Measurements from ENCODE around the gene HPCA.
"Not testable (repeated sequence)": the region's sequence is repeated elsewhere in the genome, so short reads cannot be mapped to it uniquely, and the experiment has no call there.

HPCA gene

DNA sequence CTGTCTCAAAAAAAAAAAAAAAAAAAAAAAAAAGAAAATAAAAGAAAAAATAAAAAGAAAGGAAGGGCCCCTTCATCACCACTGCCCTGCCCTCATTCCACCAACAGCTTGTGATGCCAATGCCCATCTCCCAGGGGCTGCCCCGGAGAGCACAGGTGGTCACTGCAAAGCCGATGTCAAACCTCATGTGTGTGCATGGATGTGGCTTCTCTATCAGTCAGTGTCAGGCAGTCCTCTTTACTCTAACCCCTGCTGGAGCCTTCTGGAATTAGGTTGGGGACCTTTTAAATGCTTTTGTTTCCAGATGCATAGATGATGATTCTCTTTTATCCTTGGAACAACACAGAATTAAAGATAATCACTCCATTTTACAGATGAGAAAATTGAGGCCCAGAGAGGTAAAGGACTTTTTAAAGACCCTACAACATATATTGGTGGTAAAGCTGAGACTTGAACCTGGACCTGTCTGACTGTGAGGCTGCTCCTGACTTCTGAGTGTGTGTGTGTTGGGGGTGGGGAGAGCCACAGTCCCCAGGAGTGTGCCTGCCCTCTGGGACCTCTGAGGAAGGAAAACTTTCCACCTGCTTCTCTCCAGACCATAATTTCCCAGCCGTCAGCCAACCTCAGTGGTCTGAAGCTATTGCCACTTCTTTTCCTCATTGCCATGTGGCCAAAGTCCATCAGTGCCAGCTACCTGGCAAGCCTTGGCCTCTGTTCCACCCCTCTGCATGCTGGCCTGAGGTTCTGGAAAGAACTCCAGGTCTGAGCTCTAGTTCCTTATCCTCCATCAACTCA is 17.9 kb downstream of the HPCA start:
- DNase-seq = no peak

GRCh38 chr1:32904797-32905196 is 18.5 kb downstream of the HPCA start:
- DNase-seq = no peak

DNA sequence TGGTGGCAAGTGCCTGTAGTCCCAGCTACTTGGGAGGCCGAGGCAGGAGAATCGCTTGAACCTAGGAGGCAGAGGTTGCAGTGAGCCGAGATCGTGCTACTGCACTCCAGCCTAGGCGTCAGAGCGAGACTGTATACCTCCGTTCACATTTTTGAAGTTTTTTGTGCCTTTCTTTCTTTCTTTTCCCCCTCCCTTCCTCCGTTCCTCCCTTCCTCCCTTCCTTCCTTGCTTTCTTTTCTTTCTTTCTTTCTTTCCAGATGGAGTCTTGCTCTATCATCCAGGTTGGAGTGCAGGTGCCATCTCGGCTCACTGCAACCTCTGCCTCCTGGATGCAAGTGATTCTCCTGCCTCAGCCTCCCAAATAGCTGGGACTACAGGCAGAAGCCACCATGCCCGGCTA is 19.3 kb downstream of the HPCA start:
- DNase-seq = not testable (repeated sequence)

GRCh38 chr1:32906654-32907053 is 20.4 kb downstream of the HPCA start:
- no peak for DNase-seq

- DNase-seq = no peak
These were observed 21.1 kb downstream of the HPCA start for GRCh38 chr1:32907435-32907834.

DNA sequence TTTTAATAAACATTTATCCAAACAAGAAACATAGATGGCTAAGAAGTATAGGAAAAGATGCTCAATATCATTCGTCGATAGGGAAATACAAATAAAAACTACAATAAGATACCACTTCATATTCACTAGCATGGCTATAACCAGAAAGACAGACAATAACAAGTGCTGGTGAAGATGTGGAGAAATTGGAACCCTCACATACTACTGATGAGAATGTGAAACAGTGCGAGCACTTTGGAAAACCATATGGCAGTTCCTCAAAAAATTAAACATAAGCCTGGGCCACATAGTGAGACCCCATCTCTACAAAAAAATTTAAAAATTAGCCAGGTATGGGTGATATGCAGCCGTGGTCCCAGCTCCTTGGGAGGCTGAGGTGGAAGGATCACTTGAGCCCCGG is 24.0 kb downstream of the HPCA start:
- DNase-seq = no peak

- no peak for DNase-seq
These were observed 29.7 kb downstream of the HPCA start for GRCh38 chr1:32915766-32916706.

DNA sequence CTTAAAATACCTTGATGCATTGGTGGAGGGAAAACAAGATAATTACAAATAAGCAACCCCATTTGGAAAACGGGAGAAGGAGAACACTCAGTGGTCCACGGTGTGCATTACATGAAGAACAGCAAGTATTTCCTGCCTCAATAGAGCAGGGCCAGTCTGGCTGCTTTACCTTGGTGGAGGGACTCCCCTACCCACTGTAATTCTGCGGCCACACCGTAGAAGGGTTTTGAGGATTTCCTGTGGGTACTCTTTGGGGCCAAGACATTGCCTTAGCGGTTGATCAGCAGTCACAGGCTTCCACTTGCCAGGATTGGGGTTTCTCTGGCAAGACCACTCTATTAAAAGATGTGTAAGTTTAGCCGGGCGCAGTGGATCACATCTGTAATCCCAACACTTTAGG is 31.2 kb downstream of the HPCA start:
- no peak for DNase-seq

DNA sequence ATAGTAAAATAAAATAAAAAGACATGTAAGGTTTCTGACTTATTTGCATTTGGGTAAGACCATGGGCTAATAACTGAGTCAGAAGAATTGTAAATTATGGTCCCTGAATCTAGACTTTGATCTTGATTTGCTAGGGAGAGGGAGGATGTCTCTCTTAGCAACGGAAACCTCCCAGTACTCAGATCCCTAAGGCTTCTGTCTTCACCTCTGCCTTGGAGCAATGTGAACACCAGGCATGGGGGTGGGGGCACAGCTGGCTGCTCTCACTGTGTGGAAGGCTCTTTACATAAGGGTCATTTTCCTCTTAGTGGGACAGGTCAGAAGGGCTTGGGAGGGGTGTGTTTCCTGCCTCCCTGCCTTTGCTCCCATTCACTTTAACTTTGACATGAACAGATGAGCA is 31.9 kb downstream of the HPCA start:
- no peak for DNase-seq

GRCh38 chr1:32919811-32920733 is 33.8 kb downstream of the HPCA start:
- DNase-seq = no peak

DNA sequence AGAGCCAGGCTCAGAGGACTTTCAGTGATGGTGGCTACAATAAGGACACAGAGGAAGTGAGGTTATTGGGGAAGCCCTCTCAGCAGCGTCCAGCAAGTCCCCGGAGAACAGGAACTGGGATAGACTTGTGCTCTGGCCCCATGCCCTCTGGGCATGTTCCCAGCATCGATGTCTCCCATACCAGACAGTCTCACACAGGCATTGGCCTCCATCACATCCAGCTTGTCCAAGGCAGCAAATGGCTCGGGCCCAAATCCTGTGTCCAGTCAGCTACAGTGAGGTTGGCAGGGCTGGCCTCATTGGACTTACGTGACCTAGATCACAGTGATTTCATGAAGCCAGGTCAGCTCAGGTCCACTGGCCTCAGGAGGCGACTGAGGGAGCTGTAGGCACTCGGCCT is 34.5 kb downstream of the HPCA start:
- peak; percentile 18 to 76 for DNase-seq

DNA sequence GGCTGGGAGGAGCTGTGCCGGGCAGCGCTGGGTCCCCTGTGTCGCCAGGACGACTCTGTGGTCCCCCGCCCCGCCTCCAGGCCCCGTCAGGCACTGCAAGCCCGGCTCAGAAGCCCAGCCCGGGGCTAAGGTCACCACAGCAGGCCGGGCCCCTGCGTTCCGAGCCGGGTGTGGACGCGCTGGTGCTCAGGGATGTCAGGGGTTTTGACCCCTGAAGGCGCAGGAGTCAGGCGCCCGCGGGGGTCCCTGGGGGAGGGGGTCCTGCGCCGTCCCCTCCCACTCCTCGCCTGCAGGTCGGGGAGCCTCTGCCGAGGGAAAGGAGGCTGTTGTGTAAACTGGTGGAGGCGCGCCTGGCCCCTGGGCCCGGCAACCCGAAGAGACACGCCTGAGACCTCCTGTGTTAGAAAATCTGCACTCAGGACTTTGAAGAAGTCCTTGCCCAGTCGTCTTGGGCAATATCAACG is 38.6 kb downstream of the HPCA start:
- DNase-seq = no peak

- no peak for DNase-seq
These were observed 39.3 kb downstream of the HPCA start for GRCh38 chr1:32925403-32926162.

DNA sequence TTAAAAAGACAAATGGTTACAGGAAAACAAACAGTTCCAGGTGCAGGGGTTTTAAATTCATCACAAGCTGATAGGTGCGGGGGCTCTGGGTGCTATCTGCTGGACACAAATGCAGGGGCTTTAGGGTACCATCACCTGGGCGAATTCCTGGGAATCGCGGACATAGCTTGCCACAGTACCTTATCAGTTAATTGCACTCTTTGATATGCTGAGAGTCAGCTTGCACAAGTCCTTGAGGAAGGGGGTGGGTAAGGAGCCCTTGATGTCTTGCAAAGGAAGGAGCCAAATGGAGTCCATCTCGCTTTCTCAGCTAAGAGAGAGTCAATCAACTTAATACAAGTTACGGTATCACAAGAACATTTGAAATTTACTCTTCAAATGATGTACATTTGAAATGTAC is 40.3 kb downstream of the HPCA start:
- no peak for DNase-seq

DNA sequence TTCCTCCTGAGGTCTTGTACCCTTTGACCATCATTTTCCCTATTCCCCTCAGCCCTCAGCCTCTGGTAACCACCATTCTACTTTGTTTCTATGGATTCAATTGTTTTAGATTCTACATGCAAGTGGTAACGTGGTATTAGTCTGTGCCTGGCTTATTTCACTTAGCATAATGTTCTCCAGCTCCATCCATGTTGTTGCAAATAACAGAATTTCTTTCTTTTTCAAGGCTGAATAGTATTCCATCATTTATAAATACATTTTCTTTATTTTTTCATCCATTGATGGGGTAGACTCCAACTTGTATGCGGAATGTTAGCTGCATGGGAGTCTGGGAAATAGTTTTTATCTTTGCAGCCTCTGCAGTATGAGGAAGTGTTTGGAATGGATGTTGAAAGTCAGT is 41.1 kb downstream of the HPCA start:
- DNase-seq = no peak

DNA sequence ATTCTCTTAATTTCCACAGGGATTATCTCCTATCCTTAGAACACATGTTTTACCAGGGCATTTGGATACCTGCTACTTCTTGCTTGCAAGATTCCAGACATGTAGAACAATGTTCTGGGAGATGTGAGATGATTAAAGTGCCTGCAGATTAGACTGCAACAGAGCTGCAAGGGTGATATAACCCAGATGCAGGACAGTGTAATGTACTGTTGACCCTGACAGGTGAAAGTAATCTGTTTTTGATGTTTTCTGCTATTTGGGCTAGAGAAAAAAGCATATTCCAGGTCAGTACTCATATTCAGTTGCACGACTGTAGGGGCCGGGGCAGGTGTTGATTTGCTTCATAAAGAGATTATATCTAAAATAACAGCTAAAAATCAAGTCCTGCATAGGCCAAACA is 42.0 kb downstream of the HPCA start:
- no peak for DNase-seq

DNA sequence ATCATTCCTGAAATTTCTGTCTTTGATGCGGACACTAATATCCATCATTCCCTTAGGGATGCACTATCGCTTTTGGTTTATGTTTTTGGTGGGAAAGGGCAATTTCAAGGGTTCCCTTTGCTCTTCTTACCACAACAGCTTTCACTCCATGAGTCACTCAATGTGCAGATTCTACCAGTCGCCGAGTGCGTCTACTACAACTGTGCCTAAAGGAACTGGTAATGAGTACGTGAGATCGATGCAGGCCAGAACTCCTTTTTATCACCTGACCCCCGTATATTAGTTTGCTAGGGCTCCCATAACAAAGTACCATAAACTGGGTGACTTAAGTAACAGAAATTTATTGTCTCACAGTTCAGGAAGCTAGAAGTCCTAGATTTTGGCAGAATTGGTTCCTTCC is 42.4 kb downstream of the HPCA start:
- no peak for DNase-seq

- no peak for DNase-seq
These were observed 43.1 kb downstream of the HPCA start for GRCh38 chr1:32929366-32929765.

GRCh38 chr1:32931760-32932159 is 45.5 kb downstream of the HPCA start:
- DNase-seq = no peak

DNA sequence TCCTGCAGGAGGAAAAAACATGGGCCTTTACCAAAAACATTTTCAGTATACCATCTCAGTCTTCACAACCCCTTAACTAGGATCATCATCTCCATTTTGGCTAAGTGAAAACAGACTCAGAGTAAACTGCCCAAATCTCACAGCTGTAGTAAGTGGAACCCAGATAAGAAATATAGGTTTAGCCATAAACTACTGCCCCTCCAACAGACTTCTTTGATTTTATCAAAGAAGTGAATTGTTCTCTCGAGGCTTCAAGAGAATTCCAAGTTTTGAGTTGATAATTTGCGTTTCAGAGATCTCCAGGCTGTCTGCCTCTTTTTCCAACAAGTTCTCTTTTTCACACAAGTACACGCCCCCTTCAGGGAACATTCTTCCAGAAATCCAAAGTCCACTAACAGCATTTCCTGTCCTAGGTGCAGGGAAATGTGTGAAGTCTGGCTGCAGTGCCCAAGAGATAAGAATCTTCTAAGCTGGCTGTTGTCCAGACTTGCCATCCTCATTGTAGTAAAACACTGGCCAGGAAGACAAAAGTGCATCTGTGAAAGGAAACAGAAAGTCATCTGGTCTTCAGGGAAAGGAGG is 47.5 kb downstream of the HPCA start:
- DNase-seq = no peak

GRCh38 chr1:32934535-32934934 is 48.2 kb downstream of the HPCA start:
- no peak for DNase-seq

GRCh38 chr1:32937061-32937460 is 50.8 kb downstream of the HPCA start:
- no peak for DNase-seq

Measured in cerebellar nuclear complex (tissue), 1 donor.